Measurements from ENCODE around the gene CERK.

The CERK gene

GRCh38 chr22:46676479-46676878 is 61.6 kb downstream of the CERK start:
- no peak for DNase-seq

GRCh38 chr22:46675938-46676337 is 62.1 kb downstream of the CERK start:
- DNase-seq, result no peak

GRCh38 chr22:46675479-46675878 is 62.6 kb downstream of the CERK start:
- no peak for DNase-seq

- DNase-seq, result no peak
These were observed 63.1 kb downstream of the CERK start for GRCh38 chr22:46674906-46675305.

GRCh38 chr22:46674367-46674781 is 63.7 kb downstream of the CERK start:
- no peak for DNase-seq

- no peak for DNase-seq
These were observed 64.3 kb downstream of the CERK start for GRCh38 chr22:46673662-46674236.

- no peak for DNase-seq
These were observed 64.8 kb downstream of the CERK start for GRCh38 chr22:46673205-46673604.

GRCh38 chr22:46672731-46673130 is 65.3 kb downstream of the CERK start:
- DNase-seq, result no peak

- DNase-seq, result no peak
These were observed 66.1 kb downstream of the CERK start for GRCh38 chr22:46671824-46672432.

- no peak for DNase-seq
These were observed 68.9 kb downstream of the CERK start for GRCh38 chr22:46669201-46669600.

GRCh38 chr22:46668116-46668515 is 69.9 kb downstream of the CERK start:
- no peak for DNase-seq

GRCh38 chr22:46667245-46667623 is 70.8 kb downstream of the CERK start:
- DNase-seq, result no peak

GRCh38 chr22:46666577-46667244 is 71.3 kb downstream of the CERK start:
- DNase-seq, result no peak

- no peak for DNase-seq
These were observed 72.2 kb downstream of the CERK start for GRCh38 chr22:46665751-46666280.

GRCh38 chr22:46665151-46665695 is 72.8 kb downstream of the CERK start:
- DNase-seq, result no peak

GRCh38 chr22:46664301-46664855 is 73.7 kb downstream of the CERK start:
- DNase-seq, result no peak

GRCh38 chr22:46663436-46664100 is 74.5 kb downstream of the CERK start:
- no peak for DNase-seq

- no peak for DNase-seq
These were observed 75.1 kb downstream of the CERK start for GRCh38 chr22:46663001-46663400.

- no peak for DNase-seq
These were observed 75.8 kb downstream of the CERK start for GRCh38 chr22:46662226-46662625.

- DNase-seq, result peak; percentile 92
These were observed 76.7 kb downstream of the CERK start for GRCh38 chr22:46661221-46661851.

- DNase-seq, result peak; percentile 84
These were observed 77.3 kb downstream of the CERK start for GRCh38 chr22:46660604-46661201.

GRCh38 chr22:46659791-46660186 is 78.3 kb downstream of the CERK start:
- DNase-seq, result no peak

All from NCI-H2029 (cell line).